GM18511 (cell line): ENCODE measurements around the gene JAK3.
"Not testable (repeated sequence)": the region's sequence is repeated elsewhere in the genome, so short reads cannot be mapped to it uniquely, and the experiment has no call there.

Source experiments
- ATAC-seq: cut with Tn5 transposase; IDR thresholded peaks from one replicate; pipeline ENCODE4 v1.9.1; 2021; ENCODE audit warnings: mild to moderate bottlenecking, moderate library complexity; ENCODE audit not compliant: unreplicated experiment

The JAK3 gene

GRCh38 chr19:17778968-17779929 is 68.5 kb downstream of the JAK3 start:
- no peak for ATAC-seq

DNA sequence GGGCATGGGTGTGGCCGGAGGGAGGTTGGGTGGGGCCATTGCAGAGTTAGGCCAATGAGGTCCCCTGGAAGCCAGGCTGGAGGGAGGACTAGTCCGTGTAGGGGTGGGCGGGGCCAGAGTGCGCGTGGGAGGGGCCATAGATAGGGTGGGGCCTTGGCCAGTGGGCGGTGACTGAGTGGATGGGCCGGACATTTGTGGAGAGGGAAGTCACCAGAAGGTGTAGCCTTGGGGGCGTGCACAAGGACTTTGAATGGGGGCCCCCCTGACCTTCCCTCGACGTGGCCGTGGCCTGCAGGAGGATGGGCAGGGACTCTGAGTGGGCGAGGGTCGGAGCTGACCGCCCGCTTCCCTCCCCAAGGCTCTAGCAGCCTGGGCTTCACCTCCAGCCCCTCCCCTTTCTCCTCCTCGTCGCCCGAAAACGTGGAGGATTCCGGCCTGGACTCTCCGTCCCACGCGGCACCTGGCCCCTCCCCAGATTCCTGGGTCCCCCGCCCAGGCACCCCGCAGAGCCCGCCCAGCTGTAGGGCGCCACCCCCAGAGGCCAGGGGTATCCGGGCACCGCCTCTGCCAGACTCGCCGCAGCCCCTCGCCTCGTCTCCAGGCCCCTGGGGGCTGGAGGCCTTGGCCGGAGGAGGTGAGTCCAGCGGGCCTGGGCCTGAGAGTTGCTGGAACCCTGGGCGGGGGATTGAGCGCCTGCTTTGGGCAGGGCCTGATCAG is 69.4 kb downstream of the JAK3 start:
- ATAC-seq, result no peak

- not testable (repeated sequence) for ATAC-seq
These were observed 69.9 kb downstream of the JAK3 start for GRCh38 chr19:17777840-17778239.

- peak; percentile 80 for ATAC-seq
These were observed 71.6 kb downstream of the JAK3 start for GRCh38 chr19:17775991-17776803.

- no peak for ATAC-seq
These were observed 72.4 kb downstream of the JAK3 start for GRCh38 chr19:17775245-17775927.
